ENCODE results near the gene AKR1C8. TPM values are rescaled to one million over a fixed set of nuclear protein-coding genes. Genes with fewer than 3 reads are reported as not detected.

The AKR1C8 gene
- not detected in 2 replicates for total RNA-seq
- not detected in 2 replicates for polyA plus RNA-seq
- polyA plus RNA-seq (2011; cell fraction: cytosol; rRNA removed), result not detected in 2 replicates
- not detected in 2 replicates for polyA plus RNA-seq (2011; cell fraction: nucleus; rRNA removed)
- polyA plus RNA-seq (2012), result not detected in 2 replicates
- polyA minus RNA-seq, result not detected in 2 replicates
- not detected for polyA minus RNA-seq (2011; cell fraction: cytosol; rRNA and poly(A)+ RNA removed)
- polyA minus RNA-seq (2011; cell fraction: nucleus; rRNA and poly(A)+ RNA removed), result not detected in 2 replicates
- percentile 6 among the genes with signal in this experiment for Bru-seq, nascent RNA
- percentile 3 among the genes with signal in this experiment for BruChase-seq, experiment 1, labeled RNA remaining after a 6-hour chase
- BruChase-seq, experiment 2, labeled RNA remaining after a 2-hour chase, result percentile 7 among the genes with signal in this experiment
- long read RNA-seq, result 0 reads

DNA sequence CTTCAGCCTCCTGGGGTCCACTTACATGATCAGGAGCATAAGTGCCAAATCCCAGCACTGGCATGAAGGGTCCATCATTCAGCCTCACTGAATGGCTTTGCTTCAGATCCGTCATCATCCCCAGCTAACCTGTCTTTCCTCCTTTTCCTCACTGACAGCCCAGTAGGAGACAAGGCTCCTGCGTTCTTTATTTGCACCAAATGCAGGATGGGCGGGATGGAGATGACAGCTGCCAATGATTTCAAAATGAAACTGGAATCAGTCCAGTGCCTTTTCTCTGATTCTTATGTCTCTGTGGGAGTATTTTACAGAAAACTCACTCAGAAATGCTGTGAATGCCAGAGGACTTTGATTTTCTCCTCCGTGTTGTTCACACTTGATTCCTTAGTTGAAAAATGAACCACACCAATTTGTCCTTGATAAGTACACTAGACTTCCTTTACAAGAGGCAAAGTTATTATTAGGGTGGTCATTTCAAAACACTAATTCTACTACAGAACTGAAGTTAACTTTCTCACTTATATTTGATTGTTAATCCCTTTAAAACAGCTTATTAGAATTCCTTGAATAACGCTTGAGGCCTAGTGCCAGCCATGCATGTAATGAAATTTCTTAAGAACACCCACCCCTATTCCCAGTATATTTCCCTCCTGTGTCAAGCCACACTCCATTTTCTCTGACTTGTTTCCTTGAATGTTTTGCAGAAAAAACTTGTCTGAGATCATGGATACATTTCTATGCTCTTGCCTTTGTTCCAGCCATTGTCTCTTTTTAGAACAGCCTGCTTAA, at the start of gene AKR1C8:
AKR1C8 (minus strand) TSS at position 164 of the 789 bp plus-strand sequence; CDS start at position 118, 46 bp downstream.
- Histone ChIP-seq H3K9me1 (replicated peaks; ENCODE audit: control insufficient read depth, extremely low read depth, insufficient read depth, low read length) (no peaks in the 10 kb centered on the region), H3K27me3 (ENCODE audit: control insufficient read depth in 2 of 2, insufficient read depth in 2 of 2, low read length in 2 of 2) (no peaks in the 10 kb centered on the region), H3K4me1 (ENCODE audit: control insufficient read depth, extremely low read depth, insufficient read depth, low read length) (no peaks in the 10 kb centered on the region), H2AFZ (ENCODE audit: low read depth, low read length) (no peak within 1 kb of the TSS), H3K4me2 (ENCODE audit: insufficient read depth, low read length) (no peak within 1 kb of the TSS), H4K20me1 (replicated peaks; ENCODE audit: control insufficient read depth, extremely low read depth, insufficient read depth, low read length) (no peaks in the 10 kb centered on the region), H3K9ac (replicated peaks; ENCODE audit: extremely low read depth, insufficient read depth, low read length) (no peak within 1 kb of the TSS), H3K27ac (ENCODE audit: insufficient read depth, low read depth, low read length) (no peak within 1 kb of the TSS), H3K79me2 (ENCODE audit: control insufficient read depth, insufficient read depth, low read length) (no peaks in the 10 kb centered on the region), H3K4me3 (replicated peaks in 1 of 3; ENCODE audit: insufficient read depth in 1 of 3, low read depth in 1 of 3, low read length in 3 of 3) (no peak within 1 kb of the TSS), H3K36me3 (ENCODE audit: control insufficient read depth in 2 of 2, extremely low read depth in 1 of 2, insufficient read depth in 2 of 2, low read length in 2 of 2) (no peaks in the 10 kb centered on the region), H3K9me3 (replicated peaks; ENCODE audit: control insufficient read depth, insufficient read depth, low read length) (no peaks in the 10 kb centered on the region)
- BruUV-seq (replicated peaks), result no TSS peak
- DNase-seq (ENCODE audit: low read depth, low spot score) (no peak), FAIRE-seq (no peak)
- dilution Hi-C loops (cut with MboI; ENCODE audit: extremely low pct_ligation_motif_present, low sequenced_read_pairs), result no loop called here
- TF ChIP-seq JUN (IDR thresholded peaks at IDR 0.05; ENCODE audit: borderline replicate concordance, insufficient read depth, insufficient read length, low read depth) (no peak), GATA2 (IDR thresholded peaks at IDR 0.05; ENCODE audit: insufficient read depth, insufficient read length, low read depth, low read length) (no peak), FOS (IDR thresholded peaks at IDR 0.05; ENCODE audit: borderline replicate concordance, insufficient read depth, low read length) (no peak), MYC (IDR thresholded peaks at IDR 0.05; ENCODE audit: low read depth, low read length) (no peak), EZH2 (IDR thresholded peaks at IDR 0.05; ENCODE audit: borderline replicate concordance, low read depth, low read length, severe bottlenecking) (no peak), POLR2AphosphoS5 (IDR thresholded peaks at IDR 0.05; ENCODE audit: insufficient read depth, low read depth, low read length) (no peak), POLR2A (IDR thresholded peaks at IDR 0.05; ENCODE audit: low read depth, low read length) (no peak)
- TF ChIP-seq, protein P1, sequence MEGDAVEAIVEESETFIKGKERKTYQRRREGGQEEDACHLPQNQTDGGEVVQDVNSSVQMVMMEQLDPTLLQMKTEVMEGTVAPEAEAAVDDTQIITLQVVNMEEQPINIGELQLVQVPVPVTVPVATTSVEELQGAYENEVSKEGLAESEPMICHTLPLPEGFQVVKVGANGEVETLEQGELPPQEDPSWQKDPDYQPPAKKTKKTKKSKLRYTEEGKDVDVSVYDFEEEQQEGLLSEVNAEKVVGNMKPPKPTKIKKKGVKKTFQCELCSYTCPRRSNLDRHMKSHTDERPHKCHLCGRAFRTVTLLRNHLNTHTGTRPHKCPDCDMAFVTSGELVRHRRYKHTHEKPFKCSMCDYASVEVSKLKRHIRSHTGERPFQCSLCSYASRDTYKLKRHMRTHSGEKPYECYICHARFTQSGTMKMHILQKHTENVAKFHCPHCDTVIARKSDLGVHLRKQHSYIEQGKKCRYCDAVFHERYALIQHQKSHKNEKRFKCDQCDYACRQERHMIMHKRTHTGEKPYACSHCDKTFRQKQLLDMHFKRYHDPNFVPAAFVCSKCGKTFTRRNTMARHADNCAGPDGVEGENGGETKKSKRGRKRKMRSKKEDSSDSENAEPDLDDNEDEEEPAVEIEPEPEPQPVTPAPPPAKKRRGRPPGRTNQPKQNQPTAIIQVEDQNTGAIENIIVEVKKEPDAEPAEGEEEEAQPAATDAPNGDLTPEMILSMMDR (IDR thresholded peaks at IDR 0.05; ENCODE audit: extremely low read depth in 1 of 2, insufficient read depth in 1 of 2, low read depth in 1 of 2, low read length in 2 of 2), result no peak
- TF ChIP-seq, protein P2, sequence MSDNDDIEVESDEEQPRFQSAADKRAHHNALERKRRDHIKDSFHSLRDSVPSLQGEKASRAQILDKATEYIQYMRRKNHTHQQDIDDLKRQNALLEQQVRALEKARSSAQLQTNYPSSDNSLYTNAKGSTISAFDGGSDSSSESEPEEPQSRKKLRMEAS (IDR thresholded peaks at IDR 0.05; ENCODE audit: insufficient read depth, insufficient read length), result no peak
- POLR2A ChIA-PET, result no interaction called here
- CTCF ChIA-PET, result no interaction called here
- intact Hi-C loops (cut with micrococcal nuclease), result no loop called here
